ENCODE data around the gene IL10. TPM values are rescaled to one million over a fixed set of nuclear protein-coding genes. Genes with fewer than 3 reads are reported as not detected.

The IL10 gene
- polyA plus RNA-seq, 3 donors, result 4.1 to 68.1 (median 7.8) TPM

DNA sequence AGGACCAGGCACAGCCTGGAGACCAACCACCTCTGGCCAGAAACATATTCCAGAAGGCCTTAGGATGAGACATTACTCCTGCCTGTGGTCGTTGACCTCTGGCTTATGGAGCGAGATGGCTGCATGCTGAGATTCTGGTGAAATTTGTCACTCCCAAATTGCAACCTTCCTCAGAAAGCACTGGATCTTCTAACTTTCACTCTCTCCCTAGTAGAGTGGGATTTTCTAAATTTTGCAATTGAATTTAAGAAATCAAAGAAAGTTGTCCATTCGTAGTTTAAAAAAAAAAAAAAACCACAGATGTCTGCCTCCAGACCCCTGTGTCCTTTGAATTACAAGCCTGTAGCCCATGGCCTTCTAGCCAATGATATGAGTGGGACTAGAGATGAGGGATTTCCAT is 28.6 kb upstream of the IL10 start:
- Histone ChIP-seq H4K20me1 (ENCODE audit: insufficient read depth, low read length) (no peaks in the 10 kb centered on the region), H3K79me2 (ENCODE audit: insufficient read depth, low read length) (no peaks in the 10 kb centered on the region), H3K27me3 (ENCODE audit: control insufficient read depth in 2 of 2, insufficient read depth in 2 of 2, low read length in 2 of 2) (no peaks in the 10 kb centered on the region), H3K4me1 (ENCODE audit: control insufficient read depth in 1 of 2, insufficient read depth in 2 of 2, low read length in 2 of 2) (peaks cover 16 to 33% of the 10 kb centered on the region in 2 donors), H2AFZ (ENCODE audit: insufficient read depth, low read depth, low read length, poor library complexity, severe bottlenecking) (no peak overlapping the region), H3K36me3 (replicated peaks in 1 of 2; ENCODE audit: control insufficient read depth in 1 of 2, insufficient read depth in 2 of 2, low read length in 2 of 2) (no peaks in the 10 kb centered on the region), H3K4me3 (replicated peaks in 1 of 3; ENCODE audit: low read depth in 2 of 3, low read length in 3 of 3) (no peak overlapping the region), H3K4me2 (replicated peaks; ENCODE audit: extremely low read depth, low read length, poor library complexity, severe bottlenecking) (no peak overlapping the region), H3K27ac (ENCODE audit: low read depth in 1 of 2, low read length in 2 of 2) (no peak overlapping the region), H3K9me3 (replicated peaks in 1 of 2; ENCODE audit: control insufficient read depth in 1 of 2, insufficient read depth in 1 of 2, low read length in 2 of 2) (no peaks in the 10 kb centered on the region), H3K9ac (ENCODE audit: insufficient read depth, low read length, poor library complexity, severe bottlenecking) (no peak overlapping the region)
- TF ChIP-seq CTCF (IDR thresholded peaks at IDR 0.05), result no peak
- Mint-ChIP-seq H3K27ac (peak overlapping the region in 1 of 7 donors; percentile 42), H3K27me3 (ENCODE audit: low read depth in 3 of 3) (peaks cover 3 to 8% (median 7%) of the 10 kb centered on the region in 3 donors), H3K9me3 (peaks cover 0 to 2% (median 0%) of the 10 kb centered on the region in 7 donors), H3K36me3 (peaks cover 0 to 11% of the 10 kb centered on the region in 2 donors), H3K4me1 (peaks cover 31% of the 10 kb centered on the region), H3K4me3 (no peak overlapping the region)
- intact Hi-C loops (cut with micrococcal nuclease), result loop anchor here in 1 of 2 donors (5.0 to 10.0 kb wide), 2 partner anchors 34 to 146 kb away; no protein-coding TSS in a partner anchor
- no peak for DNase-seq
- WGBS (ENCODE audit: insufficient coverage), result no CpG with 5 or more reads among the region's 3 CpGs

DNA sequence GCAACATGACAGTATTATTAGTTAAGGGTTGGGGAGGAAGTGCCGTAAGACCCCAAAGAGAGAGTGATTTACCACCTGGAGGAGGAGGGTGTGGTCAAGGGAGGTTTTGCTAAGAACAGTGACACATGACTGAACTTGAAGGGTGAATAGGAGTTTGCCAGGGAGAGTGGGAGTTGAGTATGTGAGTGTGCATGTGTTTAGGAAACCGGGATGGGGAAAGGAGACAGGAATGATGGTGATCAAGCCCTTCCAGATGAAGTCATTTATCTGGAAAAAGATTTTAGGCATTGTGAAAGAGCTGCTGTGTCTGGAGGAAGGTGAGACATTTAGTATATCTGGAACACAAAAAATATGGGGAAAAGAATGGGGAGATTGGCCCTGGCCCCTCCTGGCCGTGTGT is 28.1 kb upstream of the IL10 start:
- peaks cover 34% of the 10 kb centered on the region for H3K4me1 Mint-ChIP-seq
- Histone ChIP-seq H3K36me3 (replicated peaks in 1 of 2; ENCODE audit: control insufficient read depth in 1 of 2, insufficient read depth in 2 of 2, low read length in 2 of 2) (no peaks in the 10 kb centered on the region), H3K4me2 (replicated peaks; ENCODE audit: extremely low read depth, low read length, poor library complexity, severe bottlenecking) (no peak overlapping the region), H3K79me2 (ENCODE audit: insufficient read depth, low read length) (no peaks in the 10 kb centered on the region), H2AFZ (ENCODE audit: insufficient read depth, low read depth, low read length, poor library complexity, severe bottlenecking) (no peak overlapping the region), H3K9ac (ENCODE audit: insufficient read depth, low read length, poor library complexity, severe bottlenecking) (no peak overlapping the region), H3K4me1 (ENCODE audit: control insufficient read depth in 1 of 2, insufficient read depth in 2 of 2, low read length in 2 of 2) (peaks cover 16 to 33% of the 10 kb centered on the region in 2 donors), H3K4me3 (replicated peaks in 1 of 3; ENCODE audit: low read depth in 2 of 3, low read length in 3 of 3) (no peak overlapping the region), H4K20me1 (ENCODE audit: insufficient read depth, low read length) (no peaks in the 10 kb centered on the region), H3K27ac (ENCODE audit: low read depth in 1 of 2, low read length in 2 of 2) (no peak overlapping the region), H3K9me3 (replicated peaks in 1 of 2; ENCODE audit: control insufficient read depth in 1 of 2, insufficient read depth in 1 of 2, low read length in 2 of 2) (no peaks in the 10 kb centered on the region), H3K27me3 (ENCODE audit: control insufficient read depth in 2 of 2, insufficient read depth in 2 of 2, low read length in 2 of 2) (no peaks in the 10 kb centered on the region)
- H3K27ac Mint-ChIP-seq, result peak overlapping the region in 1 of 7 donors; percentile 38
- peaks cover 3 to 8% (median 7%) of the 10 kb centered on the region in 3 donors for H3K27me3 Mint-ChIP-seq (ENCODE audit: low read depth in 3 of 3)
- H3K9me3 Mint-ChIP-seq, result peaks cover 0 to 2% (median 0%) of the 10 kb centered on the region in 7 donors
- DNase-seq, result no peak
- no peak overlapping the region for H3K4me3 Mint-ChIP-seq
- 86% methylated on average over 2 of the region's 3 CpGs for WGBS (ENCODE audit: insufficient coverage)
- TF ChIP-seq CTCF (IDR thresholded peaks at IDR 0.05), result no peak
- intact Hi-C loops (cut with micrococcal nuclease), result loop anchor here in 1 of 2 donors (5.0 to 10.0 kb wide), 2 partner anchors 33 to 146 kb away; no protein-coding TSS in a partner anchor
- peaks cover 0 to 11% of the 10 kb centered on the region in 2 donors for H3K36me3 Mint-ChIP-seq
